LNCAP (cell line): ENCODE results near the gene TTC12.

Experiments
- TF ChIP-seq, protein P1 (sequence below): fragments of 450-650 bp; IDR thresholded peaks from 2 replicates; pipeline ENCODE4 v1.5.1; 2017; ENCODE audit warnings: mild to moderate bottlenecking

Gene TTC12

DNA sequence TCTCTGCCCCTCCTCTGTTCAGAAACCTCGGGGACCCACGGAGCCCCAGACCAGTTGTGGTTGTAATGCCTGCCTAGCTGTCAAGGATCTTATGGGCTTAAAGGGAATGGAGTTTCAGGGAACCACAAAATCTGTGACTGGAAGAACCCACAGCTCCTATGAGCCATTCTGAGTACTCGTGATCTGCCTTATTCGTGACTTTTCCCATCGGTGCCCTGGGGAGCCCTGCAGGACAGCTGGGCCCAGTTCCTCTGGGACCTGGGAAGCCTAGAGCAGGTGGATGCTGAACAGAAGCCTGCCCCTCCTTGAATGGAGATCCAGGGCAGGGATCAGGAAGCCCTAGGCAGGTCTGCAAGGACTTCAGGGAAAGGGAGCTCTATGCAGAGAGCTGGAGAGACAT lies 42.1 kb upstream of the TTC12 start:
- TF ChIP-seq, protein P1, sequence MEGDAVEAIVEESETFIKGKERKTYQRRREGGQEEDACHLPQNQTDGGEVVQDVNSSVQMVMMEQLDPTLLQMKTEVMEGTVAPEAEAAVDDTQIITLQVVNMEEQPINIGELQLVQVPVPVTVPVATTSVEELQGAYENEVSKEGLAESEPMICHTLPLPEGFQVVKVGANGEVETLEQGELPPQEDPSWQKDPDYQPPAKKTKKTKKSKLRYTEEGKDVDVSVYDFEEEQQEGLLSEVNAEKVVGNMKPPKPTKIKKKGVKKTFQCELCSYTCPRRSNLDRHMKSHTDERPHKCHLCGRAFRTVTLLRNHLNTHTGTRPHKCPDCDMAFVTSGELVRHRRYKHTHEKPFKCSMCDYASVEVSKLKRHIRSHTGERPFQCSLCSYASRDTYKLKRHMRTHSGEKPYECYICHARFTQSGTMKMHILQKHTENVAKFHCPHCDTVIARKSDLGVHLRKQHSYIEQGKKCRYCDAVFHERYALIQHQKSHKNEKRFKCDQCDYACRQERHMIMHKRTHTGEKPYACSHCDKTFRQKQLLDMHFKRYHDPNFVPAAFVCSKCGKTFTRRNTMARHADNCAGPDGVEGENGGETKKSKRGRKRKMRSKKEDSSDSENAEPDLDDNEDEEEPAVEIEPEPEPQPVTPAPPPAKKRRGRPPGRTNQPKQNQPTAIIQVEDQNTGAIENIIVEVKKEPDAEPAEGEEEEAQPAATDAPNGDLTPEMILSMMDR: no peak

DNA sequence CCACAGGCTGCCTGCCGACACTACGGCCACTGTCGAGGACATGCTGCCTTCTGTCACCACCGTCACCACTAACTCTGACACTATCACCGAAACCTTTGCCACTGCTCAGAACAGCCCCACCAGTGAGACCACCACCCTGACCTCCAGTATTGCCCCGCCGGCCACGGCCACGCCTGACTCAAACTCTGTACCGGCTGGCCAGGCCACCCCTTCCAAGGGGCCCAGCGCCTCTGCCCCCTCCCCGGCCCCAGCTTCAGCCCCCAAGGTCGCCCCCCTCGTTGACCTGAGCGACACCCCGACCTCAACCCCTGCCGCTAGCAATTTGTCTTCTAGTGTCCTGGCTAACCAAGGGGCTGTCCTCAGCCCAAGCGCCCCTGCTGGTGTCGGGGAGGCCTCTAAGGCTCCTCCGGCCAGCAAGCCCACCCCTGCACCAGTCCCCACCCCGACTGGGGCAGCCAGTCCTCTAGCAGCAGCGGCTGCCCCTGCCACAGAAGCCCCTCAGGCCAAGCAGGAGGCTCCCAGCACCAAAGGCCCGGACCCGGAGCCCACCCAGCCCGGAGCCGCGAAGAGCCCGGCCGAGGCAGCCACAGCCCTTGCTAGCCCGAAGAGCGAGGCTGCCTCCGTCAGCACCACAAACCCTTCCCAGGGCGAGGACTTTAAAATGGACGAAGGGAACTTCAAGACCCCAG lies 41.3 kb upstream of the TTC12 start:
- TF ChIP-seq, protein P1: no peak

DNA sequence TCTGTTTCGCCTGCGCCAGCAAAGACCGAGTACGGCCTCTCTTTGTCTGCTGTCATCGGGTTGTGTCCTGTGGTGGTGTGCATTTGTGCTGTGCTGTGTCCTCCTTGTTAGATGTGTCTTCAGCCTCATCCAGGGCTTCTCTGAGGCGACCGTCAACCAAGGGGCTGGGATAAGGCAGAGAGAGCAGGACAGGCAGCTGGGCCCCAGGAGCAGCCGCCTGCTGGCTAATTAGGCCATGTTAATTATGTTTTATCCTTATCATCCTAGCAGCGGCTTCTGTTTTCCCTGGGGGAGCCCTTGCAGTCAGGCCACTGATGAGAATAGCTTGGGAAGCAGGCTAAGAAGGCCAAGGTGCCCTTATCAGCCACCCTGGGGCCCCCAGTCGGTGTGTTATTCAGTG lies 40.7 kb upstream of the TTC12 start:
- TF ChIP-seq, protein P1: no peak

DNA sequence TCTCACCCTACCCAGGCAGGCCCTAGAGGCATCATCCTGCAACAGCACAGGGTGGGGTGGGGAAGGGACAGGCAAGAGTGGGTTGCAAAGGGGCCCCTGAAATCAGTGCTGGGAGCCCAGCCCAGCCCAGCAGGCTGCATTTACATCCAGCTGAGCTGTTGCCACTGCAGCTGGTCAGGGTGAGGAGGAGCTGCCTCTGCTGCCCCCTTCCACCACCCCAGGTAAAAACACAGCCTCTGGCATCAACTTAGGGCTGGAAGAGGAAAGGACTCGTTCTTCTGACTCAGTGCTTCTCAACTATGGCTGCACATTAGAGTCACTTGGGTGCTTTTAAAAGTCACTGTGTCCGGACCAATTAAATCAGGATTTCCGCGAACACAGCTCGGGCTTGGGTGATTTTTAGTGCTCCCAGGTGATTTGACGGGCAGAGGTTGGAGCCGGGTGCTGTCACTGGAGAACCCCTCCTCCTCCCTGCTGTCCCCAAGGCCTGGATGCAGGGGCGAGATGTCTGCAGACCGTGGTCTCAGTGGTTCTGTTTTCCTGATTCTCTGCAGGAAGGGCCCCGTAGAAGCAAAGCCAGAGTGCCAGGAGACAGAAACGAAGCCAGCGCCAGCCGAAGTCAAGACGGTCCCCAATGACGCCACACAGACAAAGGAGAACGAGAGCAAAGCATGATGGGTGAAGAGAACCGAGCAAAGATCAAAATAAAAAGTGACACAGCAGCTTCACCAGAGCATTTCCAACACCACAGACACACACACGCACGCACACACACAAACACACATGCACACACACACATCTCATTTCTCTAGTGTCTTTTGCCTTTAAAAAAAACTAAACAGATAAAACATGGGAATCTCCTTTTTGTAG lies 39.4 kb upstream of the TTC12 start:
- TF ChIP-seq, protein P1: no peak

DNA sequence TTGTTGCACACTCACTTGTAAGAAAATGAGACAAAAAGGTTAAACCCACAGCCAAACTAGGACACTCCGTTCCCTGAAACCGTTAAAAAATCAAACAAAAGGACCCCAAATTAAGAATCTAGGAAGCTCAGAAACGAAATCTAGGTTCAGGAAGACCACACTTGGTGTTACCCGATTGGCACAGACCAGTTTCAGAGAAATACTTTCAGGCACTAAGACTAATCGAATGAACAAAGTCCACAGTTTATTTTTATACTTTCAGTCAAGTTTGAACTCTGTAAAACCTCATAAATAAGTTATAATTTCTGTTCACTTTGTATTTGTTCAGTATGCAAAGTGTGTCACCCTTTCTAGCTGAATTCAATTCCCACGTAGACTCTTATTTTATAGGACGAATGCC lies 38.8 kb upstream of the TTC12 start:
- TF ChIP-seq, protein P1: no peak

DNA sequence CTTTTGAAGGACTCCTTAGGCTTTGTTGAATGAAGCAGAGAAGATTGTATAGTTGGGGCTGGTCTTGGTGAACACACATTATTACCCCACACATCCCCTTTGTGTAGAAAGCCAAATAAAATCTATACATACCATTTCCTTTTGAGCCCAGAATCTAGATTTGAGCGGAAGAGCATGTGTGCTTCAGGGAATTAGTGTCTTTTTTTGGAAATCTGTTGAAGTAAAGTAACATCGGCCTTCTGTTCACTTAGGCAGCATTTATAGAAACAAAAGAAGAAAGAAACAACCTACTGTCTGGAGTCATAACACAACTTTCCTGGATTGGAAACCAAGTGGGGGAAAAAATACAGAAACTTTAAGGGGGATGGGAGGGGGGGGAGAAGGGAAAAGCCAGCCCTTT lies 37.9 kb upstream of the TTC12 start:
- TF ChIP-seq, protein P1: no peak

DNA sequence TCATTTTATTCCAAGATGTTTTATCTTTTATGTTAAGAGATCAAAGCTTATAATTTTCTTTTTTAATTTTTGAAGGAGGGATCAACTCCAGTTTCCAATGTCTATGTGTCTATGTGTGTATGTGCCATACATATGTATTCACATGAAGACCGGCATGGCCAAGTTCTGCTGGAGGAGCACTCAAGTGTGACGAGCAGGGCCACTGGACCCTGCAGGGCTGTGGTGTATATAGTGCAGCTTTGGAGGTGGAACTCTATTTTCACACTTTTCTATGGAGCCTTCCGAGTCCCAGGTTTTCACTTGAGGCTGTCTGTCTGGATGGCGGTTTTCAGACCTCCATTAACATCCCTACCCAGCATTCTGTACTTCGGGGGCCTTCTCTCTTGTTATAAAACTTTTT lies 36.5 kb upstream of the TTC12 start:
- TF ChIP-seq, protein P1: no peak
